GM18907 (cell line): ENCODE measurements around the gene EPHX1.

ENCODE experiments used
- ATAC-seq: cut with Tn5 transposase; IDR thresholded peaks from one replicate; pipeline ENCODE4 v1.9.1; 2021; ENCODE audit warnings: mild to moderate bottlenecking, moderate library complexity; ENCODE audit not compliant: unreplicated experiment

The EPHX1 gene

GRCh38 chr1:225891229-225891972, 81.5 kb downstream of the EPHX1 start:
- ATAC-seq, result no peak

DNA sequence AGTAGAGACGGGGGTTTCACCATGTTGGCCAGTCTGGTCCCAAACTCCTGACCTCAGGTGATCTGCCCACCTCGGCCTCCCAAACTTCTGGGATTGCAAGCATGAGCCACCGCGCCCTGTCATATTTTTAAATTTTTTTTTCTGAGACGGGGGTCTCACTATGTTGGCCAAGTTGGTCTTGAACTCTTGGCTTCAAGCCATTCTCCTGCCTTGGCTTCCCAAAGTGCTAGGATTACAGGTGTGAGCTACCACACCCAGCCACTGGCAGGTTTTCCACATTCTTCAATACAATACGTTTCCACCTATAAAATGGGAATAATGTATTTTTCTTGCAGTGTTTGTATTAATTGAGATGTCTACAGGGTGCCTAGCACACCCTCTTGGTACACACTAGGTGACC, 82.4 kb downstream of the EPHX1 start:
- no peak for ATAC-seq
